Smooth muscle cell (in vitro differentiated cells): Measurements from ENCODE around the gene C1QA. TPM values are rescaled to one million over a fixed set of nuclear protein-coding genes. Genes with fewer than 3 reads are reported as not detected.

Source experiments
- DNase-seq: peaks from one replicate; lab custom pipeline; 2025; ENCODE audit not compliant: unreplicated experiment; lab: John Stamatoyannopoulos, UW
- H2AFZ ChIP-seq: fragments of 200-600 bp; sonication (generic); 2 replicates; pipeline ENCODE4 v1.6.0; 2016; ENCODE audit warnings: antibody characterized with exemption, low read depth, mild to moderate bottlenecking
- H3F3A ChIP-seq: fragments of 200-600 bp; sonication (generic); 2 replicates; pipeline ENCODE4 v1.6.0; 2017; ENCODE audit warnings: antibody characterized with exemption, low read depth
- H3K27ac ChIP-seq: fragments of 200-600 bp; sonication (generic); 2 replicates; pipeline ENCODE4 v1.5.1; 2016; ENCODE audit warnings: low read depth, mild to moderate bottlenecking
- H3K27me3 ChIP-seq: fragments of 200-600 bp; sonication (generic); 2 replicates; pipeline ENCODE4 v1.6.1; 2016; ENCODE audit warnings: low read depth, mild to moderate bottlenecking
- H3K36me3 ChIP-seq: fragments of 200-600 bp; sonication (generic); 2 replicates; pipeline ENCODE4 v1.5.1; 2016; ENCODE audit warnings: low read depth
- H3K4me1 ChIP-seq: fragments of 200-600 bp; sonication (generic); 2 replicates; pipeline ENCODE4 v1.5.1; 2016; ENCODE audit warnings: low read depth
- H3K4me2 ChIP-seq: fragments of 200-600 bp; sonication (generic); 2 replicates; pipeline ENCODE4 v1.6.0; 2016; ENCODE audit warnings: mild to moderate bottlenecking
- H3K4me3 ChIP-seq: fragments of 200-600 bp; sonication (generic); 2 replicates; pipeline ENCODE4 v1.5.1; 2016; ENCODE audit warnings: mild to moderate bottlenecking
- H3K79me2 ChIP-seq: fragments of 200-600 bp; sonication (generic); 2 replicates; pipeline ENCODE4 v1.6.0; 2016; ENCODE audit warnings: low read depth, mild to moderate bottlenecking
- H3K9ac ChIP-seq: fragments of 200-600 bp; sonication (generic); 2 replicates; pipeline ENCODE4 v1.6.0; 2016; ENCODE audit warnings: low read depth
- H3K9me3 ChIP-seq: fragments of 200-600 bp; sonication (generic); replicated peaks from 2 replicates; pipeline ENCODE4 v1.5.1; 2016; ENCODE audit warnings: low read depth
- H4K20me1 ChIP-seq: fragments of 200-600 bp; sonication (generic); 2 replicates; pipeline ENCODE4 v1.6.0; 2016; ENCODE audit warnings: low read depth
- CTCF ChIP-seq: fragments of 200-600 bp; sonication (generic); IDR thresholded peaks from 2 replicates; pipeline ENCODE4 v1.5.1; 2017; ENCODE audit warnings: borderline replicate concordance, mild to moderate bottlenecking, antibody characterized with exemption; ENCODE audit not compliant: insufficient read depth, poor library complexity, severe bottlenecking
- WGBS: methylation state at CpG from one replicate; pipeline ENCODE4 v1.1.7; 2016; ENCODE audit warnings: low lambda C conversion rate; 5-methylcytosine and 5-hydroxymethylcytosine counted together
- polyA plus RNA-seq: library from polyadenylated mRNA; unstranded; fragments of >200 nt; fragmentation: Nextera tagmentation; extraction: Ambion mirVana; gene quantifications from 2 replicates; pipeline ENCODE4 v1.2.1, GENCODE V29; 2016
- total RNA-seq: library from RNA; depleted of rRNA; stranded (reverse); fragments of >200 nt; gene quantifications from 2 replicates; pipeline ENCODE4 v1.2.3, GENCODE V29; 2014

Gene C1QA
- total and polyA plus RNA-seq, 2 experiments from 2014 or later, result not detected

GRCh38 chr1:22641906-22642636, 5.6 kb downstream of the C1QA start:
- no peaks in the 10 kb centered on the region for H3K9me3 ChIP-seq
- H3K79me2 ChIP-seq, result no peaks in the 10 kb centered on the region
- no peaks in the 10 kb centered on the region for H3K36me3 ChIP-seq
- H2AFZ ChIP-seq, result no peak overlapping the region
- TF ChIP-seq CTCF, result peak; percentile 88
- WGBS, result 19% methylated on average over 18 of the region's 18 CpGs
- peak; percentile 35 for DNase-seq
- no peaks in the 10 kb centered on the region for H4K20me1 ChIP-seq
- no peak overlapping the region for H3K4me3 ChIP-seq
- peaks cover 4% of the 10 kb centered on the region for H3K27me3 ChIP-seq
- H3F3A ChIP-seq, result no peaks in the 10 kb centered on the region
- H3K4me1 ChIP-seq, result no peaks in the 10 kb centered on the region
- H3K4me2 ChIP-seq, result no peak overlapping the region
- H3K27ac ChIP-seq, result no peak overlapping the region
- no peak overlapping the region for H3K9ac ChIP-seq

DNA sequence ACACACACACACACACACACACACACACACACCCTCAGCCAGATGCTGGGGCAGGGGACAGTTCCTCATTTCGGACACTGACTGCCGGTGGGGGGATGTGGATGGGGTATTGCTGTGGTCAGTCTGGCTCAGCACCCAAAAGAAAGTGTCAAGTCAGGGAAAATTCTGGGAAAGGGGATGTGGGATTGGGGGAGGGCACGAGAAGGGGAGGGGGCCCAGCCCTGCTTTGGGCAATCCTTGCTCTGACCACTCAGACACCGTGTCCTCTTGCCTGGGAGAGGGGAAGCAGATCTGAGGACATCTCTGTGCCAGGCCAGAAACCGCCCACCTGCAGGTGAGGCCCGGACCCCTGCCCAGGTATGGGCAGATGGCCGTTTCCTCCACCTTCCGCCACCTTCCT, 7.0 kb downstream of the C1QA start, which contains the start of gene C1QC:
TSS of gene C1QC (plus strand) at position 253 of the 400 bp plus-strand sequence. CDS start 391 bp downstream, outside the sequence.
- Histone ChIP-seq H3K4me1 (no peaks in the 10 kb centered on the region), H3K27ac (no peak within 1 kb of the TSS), H3K79me2 (no peaks in the 10 kb centered on the region), H3K4me2 (no peak within 1 kb of the TSS), H3K36me3 (no peaks in the 10 kb centered on the region), H3F3A (no peaks in the 10 kb centered on the region), H3K9me3 (no peaks in the 10 kb centered on the region), H3K4me3 (no peak within 1 kb of the TSS), H3K9ac (no peak within 1 kb of the TSS), H4K20me1 (no peaks in the 10 kb centered on the region), H2AFZ (no peak within 1 kb of the TSS), H3K27me3 (peaks cover 9% of the 10 kb centered on the region)
- WGBS, result 83% methylated on average over 7 of the region's 8 CpGs
- no peak for DNase-seq
- TF ChIP-seq CTCF, result no peak

DNA sequence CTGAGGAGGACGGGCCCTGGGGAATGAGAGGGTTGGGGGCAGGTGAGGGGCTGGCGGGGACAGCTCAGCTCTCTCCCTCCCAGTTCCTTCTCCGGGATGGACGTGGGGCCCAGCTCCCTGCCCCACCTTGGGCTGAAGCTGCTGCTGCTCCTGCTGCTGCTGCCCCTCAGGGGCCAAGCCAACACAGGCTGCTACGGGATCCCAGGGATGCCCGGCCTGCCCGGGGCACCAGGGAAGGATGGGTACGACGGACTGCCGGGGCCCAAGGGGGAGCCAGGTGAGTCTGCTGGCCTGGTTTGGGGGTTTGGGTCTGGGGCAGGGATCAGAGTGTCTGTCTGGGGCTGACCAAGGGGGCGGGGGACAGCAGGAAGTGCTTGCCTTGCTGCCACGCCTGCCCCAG, 7.5 kb downstream of the C1QA start:
- Histone ChIP-seq H3K4me1 (no peaks in the 10 kb centered on the region), H3K27me3 (peaks cover 9% of the 10 kb centered on the region), H3K9me3 (no peaks in the 10 kb centered on the region), H3K9ac (no peak overlapping the region), H3K27ac (no peak overlapping the region), H3K79me2 (no peaks in the 10 kb centered on the region), H3K4me3 (no peak overlapping the region), H2AFZ (no peak overlapping the region), H3K36me3 (no peaks in the 10 kb centered on the region), H3K4me2 (no peak overlapping the region), H3F3A (no peaks in the 10 kb centered on the region), H4K20me1 (no peaks in the 10 kb centered on the region)
- no peak for TF ChIP-seq CTCF
- 85% methylated on average over 7 of the region's 12 CpGs for WGBS
- no peak for DNase-seq

- H4K20me1 ChIP-seq, result no peaks in the 10 kb centered on the region
- H3K4me3 ChIP-seq, result no peak overlapping the region
- H3K9me3 ChIP-seq, result no peaks in the 10 kb centered on the region
- no peak overlapping the region for H3K9ac ChIP-seq
- no peak overlapping the region for H3K27ac ChIP-seq
- H3K79me2 ChIP-seq, result no peaks in the 10 kb centered on the region
- H3K4me1 ChIP-seq, result no peaks in the 10 kb centered on the region
- H3K4me2 ChIP-seq, result no peak overlapping the region
- no peak for TF ChIP-seq CTCF
- no peaks in the 10 kb centered on the region for H3F3A ChIP-seq
- H2AFZ ChIP-seq, result no peak overlapping the region
- 80% methylated on average over 7 of the region's 7 CpGs for WGBS
- DNase-seq, result no peak
- no peaks in the 10 kb centered on the region for H3K36me3 ChIP-seq
- H3K27me3 ChIP-seq, result peaks cover 9% of the 10 kb centered on the region
Measured at GRCh38 chr1:22645931-22646330, 9.5 kb downstream of the C1QA start.
